Inflammatory macrophage treated with lipopolysaccharide for 1 hour (primary cell): ENCODE measurements around the gene SHC1.

Experiments used
- DNase-seq, 2 donors: peaks; one replicate each; pipeline ENCODE4 v3.0.0-alpha.2; 2020 to 2022

SHC1 gene

DNA sequence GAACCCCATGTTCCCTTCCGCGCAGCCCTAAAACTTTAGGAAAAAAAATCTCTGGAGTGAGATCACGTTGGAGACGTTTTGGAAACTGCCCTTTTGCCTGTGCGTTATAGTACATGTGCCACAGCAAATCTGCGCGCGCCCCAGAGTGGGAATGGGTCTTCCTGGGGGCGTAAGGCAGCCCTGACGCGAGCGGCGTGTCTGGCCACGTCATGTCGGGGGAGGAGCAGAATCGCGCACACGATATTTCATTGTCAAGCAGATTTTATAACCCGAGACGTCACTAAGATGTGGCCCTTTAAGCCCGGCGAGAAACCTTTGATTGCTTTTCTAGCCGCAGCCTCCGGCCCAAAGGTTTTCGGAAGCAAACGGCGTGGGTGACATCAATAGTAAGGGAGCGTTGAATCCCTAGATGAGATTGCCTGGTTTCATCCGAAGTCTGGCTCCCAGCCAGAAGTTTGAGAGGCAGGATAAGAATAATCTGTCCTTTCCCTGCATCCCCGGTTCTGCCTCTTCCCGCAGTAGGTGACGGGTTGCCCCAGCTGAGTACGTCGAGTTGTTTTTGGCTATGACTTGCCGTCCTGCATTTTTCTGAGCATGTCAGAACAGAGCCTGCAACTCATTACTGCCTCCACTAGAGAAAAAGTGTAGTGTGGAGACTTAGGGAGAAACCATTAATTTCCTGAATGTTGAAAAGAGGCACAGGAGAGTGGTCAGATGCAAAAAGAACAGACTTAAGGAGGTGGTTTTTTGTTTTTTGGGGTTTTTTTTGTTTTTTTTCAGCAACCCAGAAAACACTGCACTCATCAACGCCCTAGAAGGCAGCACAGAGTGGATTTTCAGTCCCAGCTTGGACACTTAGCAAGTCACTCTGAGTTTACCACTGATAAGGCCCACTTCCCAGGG, 33.2 kb downstream of the SHC1 start:
- peak; percentile 83 to 90 for DNase-seq

DNA sequence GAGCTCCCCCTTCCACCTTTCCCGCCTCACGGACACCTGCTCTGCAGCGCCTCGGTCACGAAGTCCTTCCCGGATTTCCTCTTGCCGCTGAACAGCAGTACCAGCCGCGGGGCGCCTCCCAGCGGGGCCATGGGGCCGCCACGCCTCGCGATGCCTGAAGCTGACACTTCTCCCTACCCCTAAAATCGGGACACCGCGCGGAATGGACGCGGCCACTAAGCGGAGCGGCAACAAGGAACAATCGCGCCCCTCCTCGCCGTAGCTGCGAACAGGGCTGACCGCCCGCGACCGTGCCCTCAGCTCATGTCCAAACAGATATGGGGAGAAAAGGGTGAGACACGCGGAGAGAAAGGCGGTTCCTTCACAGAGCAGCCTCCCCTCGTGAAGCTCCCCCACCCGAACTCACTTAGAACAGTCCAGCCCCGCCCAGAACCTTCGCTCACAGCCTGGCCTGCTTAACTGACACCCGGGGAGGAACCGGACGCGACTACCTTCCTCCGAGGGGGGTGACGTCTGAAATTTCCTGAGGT, 33.9 kb downstream of the SHC1 start, which contains the start of gene PMVK:
TSS of gene PMVK (minus strand) at position 165 of the 530 bp plus-strand sequence. CDS start at position 131, 34 bp downstream.
- peak; percentile 88 to 96 for DNase-seq

GRCh38 chr1:154935749-154936554, 34.6 kb downstream of the SHC1 start:
- no peak for DNase-seq

DNA sequence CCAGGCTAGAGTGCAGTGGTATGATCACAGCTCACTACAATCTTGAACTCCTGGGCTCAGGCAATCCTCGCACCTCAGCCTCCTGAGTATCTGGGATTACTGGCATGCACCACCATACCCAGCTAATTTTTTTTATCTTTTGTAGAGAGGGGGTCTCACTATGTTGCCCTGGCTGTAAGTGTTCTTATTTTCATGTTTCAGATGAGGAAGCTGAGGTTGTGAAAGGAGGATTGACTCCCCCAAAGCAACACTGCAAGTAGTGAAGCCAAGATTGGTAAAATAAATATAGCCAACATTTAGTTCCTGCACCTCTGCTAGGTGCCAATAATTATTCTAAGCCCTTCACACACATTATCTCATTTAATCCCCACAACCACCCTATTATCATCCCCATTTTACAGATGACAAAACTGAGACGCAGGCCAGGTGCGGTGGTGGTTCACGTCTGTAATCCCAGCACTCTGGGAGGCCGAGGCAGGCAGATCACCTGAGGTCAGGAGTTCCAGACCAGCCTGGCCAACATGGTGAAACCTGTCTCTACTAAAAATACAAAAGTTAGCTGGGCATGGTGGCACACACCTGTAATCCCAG, 36.1 kb downstream of the SHC1 start:
- DNase-seq, result no peak

GRCh38 chr1:154931940-154932487, 38.5 kb downstream of the SHC1 start:
- DNase-seq, result no peak

DNA sequence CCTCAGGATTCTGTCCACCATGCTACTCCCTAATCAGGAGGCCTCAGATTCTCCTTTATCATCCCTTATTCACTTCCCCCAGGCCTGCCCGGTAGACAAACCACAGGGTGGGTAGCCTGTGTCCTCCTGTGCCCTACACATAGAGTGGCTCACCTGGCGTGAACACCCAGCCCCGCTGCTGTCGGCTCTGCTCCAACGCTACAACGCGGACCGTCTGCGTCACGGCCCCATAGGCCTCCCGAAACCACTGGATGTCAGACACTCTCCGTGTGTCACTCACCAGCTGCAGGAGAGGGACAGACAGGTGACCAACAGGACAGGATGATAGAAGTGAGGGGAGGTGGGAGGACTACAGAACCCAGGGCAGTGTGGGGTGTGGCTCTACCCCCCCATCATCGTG, 44.3 kb downstream of the SHC1 start:
- no peak for DNase-seq

- DNase-seq, result no peak
These were observed 45.0 kb downstream of the SHC1 start for GRCh38 chr1:154925335-154926170.

DNA sequence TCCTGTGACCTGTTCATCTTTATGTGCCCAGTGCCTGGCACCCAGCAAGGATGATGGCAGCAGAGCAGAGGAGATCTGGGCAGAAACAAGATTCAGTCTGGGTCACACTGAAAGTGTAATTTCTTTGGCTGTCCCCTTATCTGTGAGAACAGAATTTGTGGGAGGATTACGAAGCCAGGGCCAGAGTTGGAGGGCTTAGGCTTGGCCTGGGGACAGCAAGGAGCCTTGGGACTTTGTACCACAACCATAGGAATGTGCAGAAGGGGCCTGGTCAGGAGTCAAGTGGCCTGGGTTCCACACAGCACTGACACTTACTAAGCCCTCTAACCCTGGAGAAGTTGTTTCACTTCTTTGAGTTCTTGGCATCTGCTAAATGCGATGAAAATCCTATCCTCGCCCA, 46.9 kb downstream of the SHC1 start:
- no peak for DNase-seq

DNA sequence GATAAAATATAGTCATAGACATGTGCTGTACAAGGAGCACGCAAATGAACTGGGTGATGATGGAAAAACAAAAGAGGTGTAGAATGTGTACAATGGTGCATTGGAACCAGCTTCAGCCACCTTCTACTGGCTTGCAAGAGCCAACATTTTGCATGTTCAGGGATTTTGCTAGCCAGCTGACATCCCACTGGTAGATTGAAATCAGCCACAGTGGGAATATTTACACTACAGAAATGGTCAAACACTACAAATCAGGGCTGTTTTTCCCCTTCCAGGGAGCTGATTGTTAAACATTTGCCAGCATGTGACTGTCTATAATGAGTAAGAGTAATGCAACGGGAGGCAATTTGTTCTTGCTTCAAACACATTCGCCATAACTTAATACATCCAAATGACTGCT, 57.3 kb downstream of the SHC1 start:
- no peak for DNase-seq

DNA sequence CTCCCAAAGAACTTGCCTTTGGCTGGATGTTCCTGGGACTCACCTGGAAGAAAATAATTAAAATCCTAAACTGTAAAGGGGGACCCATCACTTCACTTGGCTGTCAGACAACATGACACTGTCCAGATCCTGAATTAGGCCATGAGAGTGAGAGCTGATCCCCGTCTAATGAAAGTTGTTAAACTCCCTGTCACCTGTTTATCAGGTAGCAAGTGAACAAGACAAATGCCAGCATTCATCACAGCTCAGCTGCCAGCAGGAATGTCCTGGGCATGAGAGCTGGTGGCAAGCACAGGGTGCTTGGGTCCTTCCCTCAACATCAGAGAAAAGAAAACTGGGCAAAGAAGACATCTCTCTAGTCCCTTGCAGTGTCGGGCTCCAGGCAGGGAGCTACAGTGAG, 57.8 kb downstream of the SHC1 start:
- DNase-seq, result no peak
